MV-4-11 (cell line): ENCODE data around the gene WDR18.

Source experiments
- DNase-seq: peaks from one replicate; lab custom pipeline; 2025; lab: John Stamatoyannopoulos, UW

WDR18 gene

DNA sequence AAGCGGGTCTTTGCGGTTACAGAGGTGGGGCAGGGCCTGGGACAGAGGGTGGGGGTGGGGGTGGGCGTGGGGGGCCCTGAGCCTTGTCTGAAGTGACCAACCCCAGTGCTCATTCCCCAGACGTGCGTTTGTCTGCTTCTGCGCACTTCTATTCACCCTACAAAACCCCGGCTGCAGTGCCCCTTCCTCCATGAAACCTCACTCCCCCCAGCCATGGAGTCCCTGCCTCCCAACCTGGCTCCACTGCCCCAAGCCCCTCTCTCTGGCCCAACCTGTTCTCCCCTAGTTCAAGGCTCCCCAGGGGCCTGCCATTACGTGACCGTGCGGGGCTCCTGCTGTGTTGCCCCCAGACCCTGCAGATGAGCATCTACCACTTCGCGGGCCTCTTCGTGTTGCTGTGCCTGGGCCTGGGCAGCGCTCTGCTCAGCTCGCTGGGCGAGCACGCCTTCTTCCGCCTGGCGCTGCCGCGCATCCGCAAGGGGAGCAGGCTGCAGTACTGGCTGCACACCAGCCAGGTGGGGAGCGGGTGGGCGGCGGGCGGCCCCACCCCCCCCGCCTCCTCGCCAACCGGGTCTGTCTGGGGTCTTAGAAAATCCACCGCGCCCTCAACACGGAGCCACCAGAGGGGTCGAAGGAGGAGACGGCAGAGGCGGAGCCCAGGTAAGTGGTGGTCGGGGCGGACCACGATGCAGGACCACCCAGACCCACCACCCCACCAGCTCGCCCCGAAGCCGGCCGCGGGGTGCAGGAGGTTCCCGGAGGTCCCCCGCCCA is 24.3 kb downstream of the WDR18 start:
- DNase-seq, result no peak

DNA sequence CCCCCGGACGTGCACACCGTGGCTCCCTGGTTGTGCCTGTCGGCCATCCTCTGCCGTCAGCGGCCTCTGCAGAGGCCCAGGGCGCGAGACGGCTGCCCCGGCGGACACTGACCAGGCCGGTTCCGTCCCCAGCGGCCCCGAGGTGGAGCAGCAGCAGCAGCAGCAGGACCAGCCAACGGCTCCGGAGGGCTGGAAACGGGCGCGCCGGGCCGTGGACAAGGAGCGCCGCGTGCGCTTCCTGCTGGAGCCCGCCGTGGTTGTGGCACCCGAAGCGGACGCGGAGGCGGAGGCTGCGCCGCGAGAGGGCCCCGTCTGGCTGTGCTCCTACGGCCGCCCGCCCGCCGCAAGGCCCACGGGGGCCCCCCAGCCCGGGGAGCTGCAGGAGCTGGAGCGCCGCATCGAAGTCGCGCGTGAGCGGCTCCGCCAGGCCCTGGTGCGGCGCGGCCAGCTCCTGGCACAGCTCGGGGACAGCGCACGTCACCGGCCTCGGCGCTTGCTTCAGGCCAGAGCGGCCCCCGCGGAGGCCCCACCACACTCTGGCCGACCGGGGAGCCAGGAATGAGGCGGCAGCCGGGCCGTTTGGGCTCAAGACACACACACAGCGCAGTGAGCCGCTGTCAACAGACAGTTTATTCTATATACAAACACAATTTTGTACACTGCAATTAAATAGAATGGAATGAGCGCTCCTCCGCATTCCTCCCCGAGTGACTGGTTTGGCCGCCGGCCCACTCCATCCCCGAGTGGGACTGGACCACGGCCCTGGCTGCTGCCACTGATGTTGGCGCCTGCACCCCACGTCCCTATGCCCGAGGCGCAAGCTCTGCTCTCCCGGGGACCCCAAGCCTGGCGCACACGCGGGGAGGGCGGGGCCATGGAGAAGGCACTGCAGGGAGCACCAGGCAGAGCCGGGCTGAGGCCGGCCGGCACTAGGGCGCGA is 25.2 kb downstream of the WDR18 start:
- no peak for DNase-seq

GRCh38 chr19:1009981-1010538 is 25.9 kb downstream of the WDR18 start:
- no peak for DNase-seq

DNA sequence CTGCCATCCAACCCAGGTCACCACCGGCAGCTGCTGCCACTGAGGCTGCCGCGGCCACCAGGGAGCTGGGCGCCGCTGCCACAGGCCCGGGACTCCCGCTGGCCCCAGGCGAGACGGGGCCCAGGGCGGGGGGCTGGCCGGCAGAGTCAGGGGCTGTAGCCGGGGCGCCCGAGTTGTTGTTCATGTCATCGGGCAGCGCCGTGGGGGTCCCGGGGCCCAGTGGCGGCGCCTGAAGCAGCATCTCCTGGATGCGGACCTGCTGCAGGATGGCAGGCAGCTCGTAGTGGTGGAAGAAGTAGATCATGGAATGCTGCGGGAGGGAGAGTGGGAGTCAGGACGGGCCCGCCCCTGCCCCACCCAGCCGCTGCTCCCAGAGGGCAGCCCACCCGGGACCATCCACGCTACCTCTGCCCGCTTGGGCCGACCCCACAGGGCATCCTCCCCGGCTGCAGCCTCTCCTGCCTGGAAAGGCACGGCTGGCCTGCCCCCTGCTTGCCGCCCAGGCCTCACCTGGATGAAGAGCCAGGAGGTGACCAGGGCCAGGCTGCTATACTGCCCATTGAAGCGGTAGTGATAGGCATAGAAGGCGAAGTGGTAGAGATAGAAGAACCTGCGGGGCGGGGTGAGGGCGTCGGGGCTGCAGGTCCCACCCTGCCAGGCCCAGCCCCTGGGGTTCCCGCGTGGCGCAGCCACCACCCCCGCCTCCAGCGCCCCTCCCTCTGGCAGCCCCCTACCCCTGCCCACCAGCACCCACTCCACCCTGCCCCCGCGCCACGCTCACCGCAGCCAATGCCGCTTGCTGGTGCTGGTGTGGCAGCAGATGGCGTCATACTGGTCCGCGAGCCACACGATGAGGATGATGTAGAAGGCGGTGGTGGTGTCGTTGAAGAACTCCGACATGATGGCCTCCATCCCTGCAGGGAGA is 26.7 kb downstream of the WDR18 start:
- DNase-seq, result no peak

DNA sequence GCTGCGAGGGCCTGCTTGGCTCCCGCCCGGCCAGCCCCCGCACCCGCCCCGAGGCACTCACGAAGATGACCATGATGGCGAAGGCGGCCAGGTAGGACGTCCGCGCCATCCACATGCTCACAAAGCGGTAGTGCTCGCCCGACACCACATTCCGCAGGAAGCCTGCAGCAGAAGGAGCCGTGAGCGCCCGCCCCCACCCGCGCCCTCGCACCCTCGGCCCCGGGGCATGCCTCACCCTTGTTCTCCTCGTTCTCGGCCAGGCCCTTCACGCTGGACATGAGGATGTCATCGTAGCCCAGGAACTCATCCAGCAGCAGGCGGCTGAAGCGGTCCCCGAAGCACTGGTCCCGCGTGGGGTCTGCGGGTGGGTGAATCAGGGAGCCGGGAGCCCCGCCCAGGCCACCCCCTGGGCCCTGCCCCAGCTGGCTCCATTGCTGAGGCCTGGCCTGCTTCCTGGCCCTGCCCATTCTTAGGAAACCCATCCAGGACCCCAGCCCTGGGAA is 27.7 kb downstream of the WDR18 start:
- DNase-seq, result no peak

DNA sequence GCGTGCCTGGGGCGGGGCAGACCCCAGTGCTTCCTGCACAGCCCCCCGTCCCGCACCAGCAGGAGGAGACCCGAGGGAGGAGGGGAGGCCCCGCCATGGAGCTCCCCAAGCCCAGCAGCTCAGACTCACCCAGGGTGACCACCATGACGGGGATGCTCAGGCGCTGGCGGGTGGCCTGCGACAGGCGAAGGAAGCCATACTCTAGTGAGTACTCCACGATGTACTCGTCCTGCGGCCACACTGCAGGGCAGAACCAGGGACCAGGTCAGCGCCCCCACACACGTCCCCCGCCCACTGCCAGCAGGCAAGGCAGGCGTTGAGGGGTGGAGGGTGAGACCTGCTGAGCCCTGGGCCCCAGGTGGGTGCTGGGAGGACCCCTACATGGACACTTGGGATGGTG is 28.2 kb downstream of the WDR18 start:
- no peak for DNase-seq

DNA sequence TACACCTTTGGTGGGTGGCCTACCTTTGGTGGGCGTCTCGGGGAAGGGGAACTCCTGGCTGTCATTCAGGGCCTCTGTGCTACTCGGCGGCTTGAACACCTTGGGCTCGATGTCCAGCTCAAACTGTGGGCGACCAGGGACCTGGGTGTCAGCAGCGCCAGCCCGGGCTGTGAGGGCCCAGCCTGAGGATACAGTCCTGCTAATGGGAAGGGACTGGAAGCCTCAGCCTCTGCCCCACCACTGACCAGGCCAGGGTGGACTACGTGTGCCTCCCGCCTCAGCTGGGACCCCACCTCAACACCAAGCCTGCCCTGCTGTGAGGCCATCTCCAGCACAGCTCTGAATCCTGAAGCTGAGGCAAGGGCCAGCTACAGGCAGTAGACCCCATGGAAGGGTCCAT is 29.1 kb downstream of the WDR18 start:
- DNase-seq, result no peak

GRCh38 chr19:1014161-1015060 is 30.3 kb downstream of the WDR18 start:
- no peak for DNase-seq

DNA sequence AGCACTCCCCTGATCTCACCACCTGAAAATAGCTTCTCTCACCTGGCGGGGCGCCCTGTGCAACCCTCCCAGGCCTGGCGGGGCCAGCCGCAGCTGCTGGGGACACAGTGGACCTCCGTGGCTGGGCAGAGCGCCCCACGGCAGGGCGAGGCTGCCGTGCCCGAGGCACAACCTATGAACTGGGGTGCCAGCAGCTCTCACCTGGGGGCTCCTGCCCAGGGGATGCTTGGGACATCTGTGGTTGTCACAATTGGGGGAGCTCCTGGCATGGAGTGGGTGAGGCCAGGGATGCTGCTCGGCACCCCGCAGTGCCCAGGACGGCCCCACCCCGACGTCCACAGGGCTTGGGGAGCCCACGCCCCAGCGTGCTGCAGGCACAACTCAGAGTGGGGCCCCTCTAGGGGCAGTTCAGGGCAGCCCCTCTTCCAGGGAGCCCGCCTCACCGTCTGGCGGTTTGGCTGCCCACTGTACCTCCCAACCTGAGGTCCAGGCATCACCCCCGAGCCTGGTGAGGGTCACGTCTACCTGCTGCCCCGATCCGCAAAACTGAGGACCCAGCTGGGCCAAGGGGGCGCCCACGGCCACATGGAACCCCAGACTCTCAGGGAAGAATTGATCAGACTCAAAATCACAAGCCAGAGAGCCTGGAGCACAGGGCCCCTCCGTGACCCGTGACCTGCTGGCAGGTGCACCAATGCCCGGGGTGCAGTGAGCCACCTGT is 31.1 kb downstream of the WDR18 start:
- DNase-seq, result no peak

- no peak for DNase-seq
These were observed 31.9 kb downstream of the WDR18 start for GRCh38 chr19:1015782-1016646.

DNA sequence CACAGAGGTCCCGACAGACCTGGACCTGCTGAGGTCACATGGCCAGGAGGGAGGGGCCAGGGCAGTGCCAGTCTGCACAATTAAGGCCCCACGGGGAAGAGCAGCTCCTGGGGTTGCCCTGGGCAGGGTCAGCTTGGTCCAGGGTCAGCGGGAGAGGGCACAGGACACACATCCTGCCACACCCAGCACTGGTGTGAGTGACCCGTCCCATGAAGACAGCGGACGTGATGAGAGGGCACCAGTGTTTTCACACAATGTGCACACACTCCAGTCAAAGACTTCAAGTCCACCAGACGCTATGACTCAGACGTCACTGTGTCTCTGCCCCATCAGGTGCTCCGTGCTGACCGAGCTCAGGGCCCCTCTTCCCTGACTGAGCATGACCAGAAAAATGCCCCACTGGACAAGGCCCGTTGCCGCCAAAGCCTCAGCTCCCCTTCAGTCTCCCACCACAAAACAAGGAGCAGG is 32.5 kb downstream of the WDR18 start:
- DNase-seq, result no peak

- no peak for DNase-seq
These were observed 33.2 kb downstream of the WDR18 start for GRCh38 chr19:1017115-1017905.

DNA sequence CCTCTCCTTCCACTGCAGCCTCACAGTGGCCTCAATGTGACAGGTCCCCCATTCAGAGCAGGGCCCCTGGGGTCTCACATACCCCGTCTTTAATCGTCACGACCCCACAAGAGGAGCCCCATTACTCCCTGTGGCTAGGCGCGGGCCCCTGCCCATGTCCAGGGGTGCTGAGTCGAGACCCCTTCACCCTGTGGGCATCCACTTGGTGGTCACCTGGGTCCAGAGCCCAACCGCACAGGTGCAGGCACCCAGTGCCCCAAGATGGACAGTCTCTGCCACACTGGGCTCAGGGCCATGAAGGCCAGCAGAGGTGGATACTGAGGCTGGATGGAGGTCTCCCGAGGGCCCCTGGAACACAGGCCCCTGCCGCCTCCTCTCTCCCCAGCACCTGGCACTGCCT is 33.8 kb downstream of the WDR18 start:
- no peak for DNase-seq

DNA sequence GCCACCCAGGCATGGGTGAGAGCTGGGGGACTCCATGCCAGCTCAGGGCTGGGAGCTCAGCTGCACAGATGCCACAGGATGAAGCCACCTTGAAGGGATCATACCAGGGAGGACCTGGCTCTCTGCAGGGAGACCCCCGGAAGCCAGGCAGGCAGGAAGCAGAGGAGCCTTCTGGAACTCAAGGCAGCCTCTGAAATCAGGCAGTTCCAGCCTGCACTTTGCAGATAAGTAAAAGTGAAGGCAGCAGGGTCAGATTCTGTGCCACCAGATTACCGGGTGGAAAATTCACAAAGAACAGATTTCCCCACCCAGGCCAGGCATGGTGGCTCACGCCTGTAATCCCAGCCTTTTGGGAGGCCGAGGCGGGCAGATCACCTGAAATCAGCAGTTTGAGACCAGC is 34.2 kb downstream of the WDR18 start:
- DNase-seq, result no peak

GRCh38 chr19:1018932-1019615 is 34.9 kb downstream of the WDR18 start:
- no peak for DNase-seq

DNA sequence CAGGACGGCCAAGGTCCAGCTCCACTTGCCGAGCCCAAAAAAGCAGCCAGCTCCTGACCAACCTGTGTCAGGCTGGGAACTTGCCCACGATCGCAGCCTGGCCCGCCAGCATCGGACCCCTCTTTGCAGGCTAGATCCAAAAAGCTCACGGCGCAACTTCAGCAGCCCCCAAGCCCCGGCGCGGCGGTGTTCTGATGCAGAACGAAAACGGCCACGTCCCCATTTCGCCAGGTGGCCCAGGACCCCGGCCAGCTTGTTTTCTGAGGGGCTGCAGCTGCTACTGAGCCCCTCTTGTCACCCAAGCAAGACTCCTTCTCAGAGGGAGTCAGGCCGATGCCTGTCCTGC is 35.4 kb downstream of the WDR18 start:
- no peak for DNase-seq
